Measurements from ENCODE around the gene CTNNA3. TPM values are rescaled to one million over a fixed set of nuclear protein-coding genes. Genes with fewer than 3 reads are reported as not detected.

CTNNA3 gene
- total RNA-seq, result under 0.01 and 0.29 TPM in 2 replicates

DNA sequence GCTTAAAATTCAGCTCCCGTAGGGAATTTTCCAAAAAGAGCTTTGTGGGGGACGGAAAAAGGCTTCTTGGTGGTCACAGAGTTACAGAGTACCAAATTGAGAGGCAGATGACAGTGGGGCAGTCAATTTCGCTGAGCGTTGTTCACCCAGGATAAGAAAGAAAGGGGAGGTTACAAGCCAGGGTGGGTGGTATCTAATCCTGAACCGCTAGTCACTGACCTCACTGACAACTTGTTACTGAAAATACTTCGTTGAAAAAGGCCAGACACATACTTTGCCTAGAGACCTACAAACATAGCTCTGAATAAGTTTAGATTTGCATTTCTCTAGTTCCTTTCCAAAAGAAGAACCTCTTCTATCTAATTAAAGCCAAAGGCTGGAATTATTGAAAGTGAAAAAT lies at the start of gene CTNNA3:
Gene CTNNA3, minus strand, starts transcription at position 167 of the 400 bp plus-strand sequence.

GRCh38 chr10:66925896-66926715 lies 769.9 kb downstream of the CTNNA3 start, which contains the start of gene LRRTM3:
TSS of gene LRRTM3 (plus strand) at chr10:66926036.

Small RNA genes within 50 kb of the gene (small RNA-seq; reads per million reads assigned to genes)
- not detected for gene AL607023.1
- not detected for gene MIR7151

Other genes starting within 250 kb of the CTNNA3 start
- gene DNAJC12, start 142.0 kb upstream of the CTNNA3 start, total RNA-seq, result 4.9 and 17.3 TPM in 2 replicates
- gene SIRT1, start 188.5 kb upstream of the CTNNA3 start, total RNA-seq, result 8.8 and 9.6 TPM in 2 replicates

Data from vein endothelial cell (primary cell).